Keratinocyte (primary cell): Measurements from ENCODE around the gene ADGRL3. TPM values are rescaled to one million over a fixed set of nuclear protein-coding genes. Genes with fewer than 3 reads are reported as not detected.
A peak's percentile ranks its signal among the peaks of the same experiment; 100 is the strongest.

Experiments used
- DNase-seq: peaks from one replicate; pipeline ENCODE4 v3.0.0-alpha.2; 2011; ENCODE audit warnings: low read depth, missing footprints, low spot score
- FAIRE-seq: peaks from 2 replicates; lab custom pipeline; 2011; peaks lifted over from hg19 to GRCh38; lab: Jason Lieb, UNC
- H2AFZ ChIP-seq: 2 replicates; pipeline ENCODE4 v1.6.0; 2012; ENCODE audit warnings: low read length, control low read depth, inconsistent platforms; ENCODE audit not compliant: control insufficient read depth
- H3K27ac ChIP-seq: 2 replicates; pipeline ENCODE4 v1.5.1; 2011; ENCODE audit warnings: low read length; ENCODE audit not compliant: control insufficient read depth, insufficient read depth
- H3K27me3 ChIP-seq: 3 replicates; pipeline ENCODE4 v1.6.0; 2011; ENCODE audit warnings: low read length; ENCODE audit not compliant: control insufficient read depth, insufficient read depth; ENCODE audit errors: extremely low read depth
- H3K36me3 ChIP-seq, 2 experiments: 2 replicates in 1 of 2; 3 replicates in 1 of 2; pipeline ENCODE4 v1.5.1; 2011; ENCODE audit warnings: low read length in 2 of 2, mild to moderate bottlenecking in 1 of 2; ENCODE audit not compliant: control insufficient read depth in 2 of 2, insufficient read depth in 2 of 2; ENCODE audit errors: extremely low read depth in 1 of 2
- H3K4me1 ChIP-seq: 3 replicates; pipeline ENCODE4 v1.5.1; 2011; ENCODE audit warnings: low read length; ENCODE audit not compliant: control insufficient read depth, insufficient read depth; ENCODE audit errors: extremely low read depth
- H3K4me2 ChIP-seq: 3 replicates; pipeline ENCODE4 v1.6.0; 2011; ENCODE audit warnings: low read depth, low read length; ENCODE audit not compliant: control insufficient read depth, insufficient read depth; ENCODE audit errors: extremely low read depth
- H3K4me3 ChIP-seq, 3 experiments: fragments of 200-600 bp in 1 of 3; sonication (generic) in 1 of 3; 2 replicates in 2 of 3; 3 replicates in 1 of 3; pipeline ENCODE4 v1.5.1; 2011 to 2016; ENCODE audit warnings: low read length in 3 of 3, mild to moderate bottlenecking in 3 of 3, control low read depth in 2 of 3, inconsistent platforms in 1 of 3, low read depth in 1 of 3, mixed read lengths in 1 of 3, mixed run types in 1 of 3, moderate library complexity in 1 of 3; ENCODE audit not compliant: control insufficient read depth in 2 of 3, insufficient read depth in 2 of 3; ENCODE audit errors: extremely low read depth in 1 of 3
- H3K79me2 ChIP-seq: 2 replicates; pipeline ENCODE4 v1.6.0; 2012; ENCODE audit warnings: low read length; ENCODE audit not compliant: control insufficient read depth, insufficient read depth
- H3K9ac ChIP-seq: 3 replicates; pipeline ENCODE4 v1.6.0; 2011; ENCODE audit warnings: low read length; ENCODE audit not compliant: control insufficient read depth, insufficient read depth; ENCODE audit errors: extremely low read depth
- H3K9me1 ChIP-seq: 3 replicates; pipeline ENCODE4 v1.6.0; 2011; ENCODE audit warnings: low read length; ENCODE audit not compliant: control insufficient read depth, insufficient read depth; ENCODE audit errors: extremely low read depth
- H3K9me3 ChIP-seq: 2 replicates; pipeline ENCODE4 v1.5.1; 2012; ENCODE audit warnings: low read depth, low read length; ENCODE audit not compliant: control insufficient read depth
- H4K20me1 ChIP-seq: 3 replicates; pipeline ENCODE4 v1.6.0; 2011; ENCODE audit warnings: low read length; ENCODE audit not compliant: control insufficient read depth, insufficient read depth; ENCODE audit errors: extremely low read depth
- CTCF ChIP-seq, 3 experiments: IDR thresholded peaks in 1 of 3; conservative IDR thresholded peaks in 1 of 3; optimal IDR thresholded peaks in 1 of 3; 2 replicates in 2 of 3; 3 replicates in 1 of 3; pipeline versions ENCODE3 to v1.5.1; 2011; ENCODE audit warnings: low read length in 3 of 3, mild to moderate bottlenecking in 3 of 3, moderate library complexity in 2 of 3, control low read depth in 1 of 3, inconsistent platforms in 1 of 3; ENCODE audit not compliant: insufficient read depth in 2 of 3; ENCODE audit errors: extremely low read depth in 1 of 3
- EZH2 ChIP-seq: IDR thresholded peaks from one replicate; pipeline ENCODE4 v1.6.1; 2012; ENCODE audit warnings: inconsistent platforms, mild to moderate bottlenecking, low read length, moderate library complexity
- dilution Hi-C: fragments of 300-500 bp; cut with MboI; formaldehyde crosslinking; loops from one replicate; pipeline ENCODE4 v1.7.0; 2020; ENCODE audit warnings: low sequenced_read_pairs; ENCODE audit not compliant: extremely low pct_ligation_motif_present
- polyA plus RNA-seq, 5 experiments: library from polyadenylated mRNA; depleted of rRNA in 3 of 5; stranded (reverse) in 3 of 5; stranded (forward) in 1 of 5; unstranded in 1 of 5; fragments of >200 nt; gene quantifications; 1 replicate in 1 of 5; 2 replicates in 3 of 5; 3 replicates in 1 of 5; pipeline versions ENCODE4 v1.2.1 to v1.2.3, GENCODE V29; 2011 to 2012; ENCODE audit warnings: missing spikeins in 2 of 5, low read depth in 1 of 5, low replicate concordance in 1 of 5

The ADGRL3 gene
- polyA plus RNA-seq, 1 donor (not counting 4 experiments of a cell fraction or from before 2014, with no cell fraction given), result 0.18 TPM

DNA sequence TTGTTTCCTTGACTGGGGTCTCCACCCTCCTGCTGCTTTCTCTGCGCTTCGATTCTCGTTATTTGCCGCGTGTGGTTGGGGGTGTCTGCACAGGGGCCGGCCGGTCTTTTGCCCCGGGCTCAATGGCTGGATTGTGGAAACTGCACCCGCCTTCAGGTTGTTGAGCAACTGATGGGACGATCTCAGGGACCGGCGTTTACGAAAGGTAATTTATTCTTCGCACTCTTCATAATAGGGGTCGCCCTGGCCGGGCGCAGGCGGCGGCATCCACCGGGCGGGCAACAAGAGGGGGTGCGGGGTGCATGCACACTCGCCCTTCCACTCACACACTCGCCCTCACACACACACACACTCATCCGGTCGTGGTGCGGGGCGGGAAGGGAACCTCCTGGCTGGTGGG, 1.4 kb downstream of the ADGRL3 start:
- dilution Hi-C loops, result no loop called here
- Histone ChIP-seq H3K36me3 (no peaks in the 10 kb centered on the region), H3K4me2 (peak overlapping the region; percentile 98), H3K27ac (no peak overlapping the region), H3K9me1 (no peaks in the 10 kb centered on the region), H2AFZ (peak overlapping the region; percentile 17), H3K79me2 (no peaks in the 10 kb centered on the region), H3K9me3 (no peaks in the 10 kb centered on the region), H3K27me3 (peaks cover 37% of the 10 kb centered on the region), H4K20me1 (no peaks in the 10 kb centered on the region), H3K4me1 (peaks cover 23% of the 10 kb centered on the region), H3K9ac (peak overlapping the region; percentile 15), H3K4me3 (peak overlapping the region; percentile 42 to 82 (median 73))
- FAIRE-seq (no peak), DNase-seq (no peak)
- TF ChIP-seq EZH2, result peak; percentile 88
- TF ChIP-seq CTCF (optimal IDR thresholded peaks at IDR 0.05 in 1 of 3, IDR thresholded peaks at IDR 0.05 in 1 of 3, conservative IDR thresholded peaks at IDR 0.05 in 1 of 3; ENCODE audit: extremely low read depth in 1 of 3, insufficient read depth in 2 of 3, low read length in 3 of 3), result no peak

- DNase-seq (no peak), FAIRE-seq (no peak)
- Histone ChIP-seq H3K27ac (no peak overlapping the region), H3K36me3 (no peaks in the 10 kb centered on the region), H4K20me1 (no peaks in the 10 kb centered on the region), H3K4me3 (peak overlapping the region; percentile 42 to 82 (median 73)), H3K27me3 (peaks cover 37% of the 10 kb centered on the region), H3K9ac (peak overlapping the region; percentile 28), H3K4me2 (peak overlapping the region; percentile 98), H3K4me1 (peaks cover 23% of the 10 kb centered on the region), H3K9me1 (no peaks in the 10 kb centered on the region), H3K79me2 (no peaks in the 10 kb centered on the region), H3K9me3 (no peaks in the 10 kb centered on the region), H2AFZ (peak overlapping the region; percentile 33)
- dilution Hi-C loops, result no loop called here
- no peak for TF ChIP-seq CTCF (optimal IDR thresholded peaks at IDR 0.05 in 1 of 3, IDR thresholded peaks at IDR 0.05 in 1 of 3, conservative IDR thresholded peaks at IDR 0.05 in 1 of 3; ENCODE audit: extremely low read depth in 1 of 3, insufficient read depth in 2 of 3, low read length in 3 of 3)
Observed at GRCh38 chr4:61201961-61202637, 2.0 kb downstream of the ADGRL3 start.
